AG04449 (cell line): ENCODE data around the gene SCFD1.

Experiments
- CTCF ChIA-PET: fragments of 350-600 bp; formaldehyde crosslinking; extraction: SDS; loops from one replicate; lab custom pipeline; 2021; ENCODE audit warnings: antibody characterized with exemption; lab: Yijun Ruan, JAX
- POLR2A ChIA-PET: fragments of 400-600, 350-600 bp; formaldehyde crosslinking; extraction: SDS; loops from one replicate; lab custom pipeline; 2020; ENCODE audit warnings: antibody characterized with exemption, inconsistent platforms; lab: Yijun Ruan, JAX
- DNase-seq: peaks from one replicate; pipeline ENCODE4 v3.0.0-alpha.2; 2010; ENCODE audit warnings: low read depth, low spot score
- H3K4me3 ChIP-seq: 2 replicates; pipeline ENCODE4 v1.5.1; 2011; ENCODE audit warnings: low read depth, mild to moderate bottlenecking, control low read depth, low read length
- TF ChIP-seq, protein P1 (sequence below): IDR thresholded peaks from one replicate; pipeline ENCODE4 v1.5.1; 2011; ENCODE audit warnings: mild to moderate bottlenecking, moderate library complexity, low read length, control low read depth, inconsistent platforms; ENCODE audit not compliant: insufficient read depth; ENCODE audit errors: missing control alignments

The SCFD1 gene

DNA sequence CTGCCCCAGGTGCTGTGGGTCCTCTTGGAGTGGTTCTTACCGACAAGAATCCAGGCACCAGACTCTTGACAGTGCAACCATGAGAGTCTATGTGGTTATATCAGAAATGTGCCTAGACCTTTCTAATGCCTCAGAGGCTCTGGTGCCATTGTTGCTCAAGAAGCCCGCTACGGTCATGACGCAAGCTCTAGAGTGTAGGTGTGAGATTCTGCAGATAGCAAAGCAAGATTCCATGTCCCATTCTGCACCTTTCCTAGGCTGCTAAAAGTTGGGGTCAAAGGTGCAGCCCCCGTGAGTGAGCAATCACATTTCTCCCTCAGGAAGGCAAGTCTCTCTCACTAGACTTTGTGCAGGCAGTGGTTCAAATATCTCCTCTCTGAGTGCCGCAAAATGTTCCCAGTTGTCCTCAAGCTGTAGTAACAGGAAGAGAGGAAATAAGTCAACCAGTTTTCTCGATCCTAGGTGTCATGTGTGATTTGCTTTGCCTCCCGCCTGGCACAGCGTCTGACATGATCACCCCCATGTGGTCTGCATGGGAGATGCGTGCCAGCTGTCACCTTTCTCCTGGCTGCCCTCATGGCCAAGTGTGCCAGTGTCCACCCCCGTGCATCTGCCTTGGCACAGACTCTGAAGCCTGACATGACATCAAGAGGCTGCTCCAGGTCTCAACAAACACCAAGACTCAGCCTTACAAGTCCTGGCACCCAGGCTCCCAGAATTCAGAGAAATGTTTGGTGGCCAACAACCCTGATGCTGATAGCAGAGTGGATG is 129.7 kb downstream of the SCFD1 start:
- POLR2A ChIA-PET: no interaction called here
- TF ChIP-seq, protein P1, sequence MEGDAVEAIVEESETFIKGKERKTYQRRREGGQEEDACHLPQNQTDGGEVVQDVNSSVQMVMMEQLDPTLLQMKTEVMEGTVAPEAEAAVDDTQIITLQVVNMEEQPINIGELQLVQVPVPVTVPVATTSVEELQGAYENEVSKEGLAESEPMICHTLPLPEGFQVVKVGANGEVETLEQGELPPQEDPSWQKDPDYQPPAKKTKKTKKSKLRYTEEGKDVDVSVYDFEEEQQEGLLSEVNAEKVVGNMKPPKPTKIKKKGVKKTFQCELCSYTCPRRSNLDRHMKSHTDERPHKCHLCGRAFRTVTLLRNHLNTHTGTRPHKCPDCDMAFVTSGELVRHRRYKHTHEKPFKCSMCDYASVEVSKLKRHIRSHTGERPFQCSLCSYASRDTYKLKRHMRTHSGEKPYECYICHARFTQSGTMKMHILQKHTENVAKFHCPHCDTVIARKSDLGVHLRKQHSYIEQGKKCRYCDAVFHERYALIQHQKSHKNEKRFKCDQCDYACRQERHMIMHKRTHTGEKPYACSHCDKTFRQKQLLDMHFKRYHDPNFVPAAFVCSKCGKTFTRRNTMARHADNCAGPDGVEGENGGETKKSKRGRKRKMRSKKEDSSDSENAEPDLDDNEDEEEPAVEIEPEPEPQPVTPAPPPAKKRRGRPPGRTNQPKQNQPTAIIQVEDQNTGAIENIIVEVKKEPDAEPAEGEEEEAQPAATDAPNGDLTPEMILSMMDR: no peak
- DNase-seq: no peak
- no peak overlapping the region for H3K4me3 ChIP-seq
- CTCF ChIA-PET: no interaction called here

DNA sequence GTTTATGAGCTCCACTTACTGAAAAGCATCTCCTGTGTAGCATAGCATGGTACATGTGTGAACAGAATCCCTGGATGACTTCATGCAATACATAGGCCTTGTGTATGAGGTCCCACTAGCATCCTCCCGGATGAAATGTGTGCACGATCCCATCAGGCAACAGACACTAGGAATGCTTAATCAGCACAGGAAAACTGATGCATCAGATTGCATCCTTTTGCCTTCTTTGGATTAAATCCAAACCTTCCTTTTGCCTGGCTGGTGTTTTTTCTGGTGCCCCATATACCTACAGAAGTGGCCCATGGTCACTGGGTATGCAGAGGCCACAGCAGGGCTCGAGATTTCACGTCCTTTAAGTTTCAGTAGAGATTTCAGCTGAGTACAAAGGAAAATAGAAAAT is 131.3 kb downstream of the SCFD1 start:
- DNase-seq: no peak
- TF ChIP-seq, protein P1: no peak
- H3K4me3 ChIP-seq: no peak overlapping the region
- ChIA-PET CTCF (no interaction called here), POLR2A (no interaction called here)

DNA sequence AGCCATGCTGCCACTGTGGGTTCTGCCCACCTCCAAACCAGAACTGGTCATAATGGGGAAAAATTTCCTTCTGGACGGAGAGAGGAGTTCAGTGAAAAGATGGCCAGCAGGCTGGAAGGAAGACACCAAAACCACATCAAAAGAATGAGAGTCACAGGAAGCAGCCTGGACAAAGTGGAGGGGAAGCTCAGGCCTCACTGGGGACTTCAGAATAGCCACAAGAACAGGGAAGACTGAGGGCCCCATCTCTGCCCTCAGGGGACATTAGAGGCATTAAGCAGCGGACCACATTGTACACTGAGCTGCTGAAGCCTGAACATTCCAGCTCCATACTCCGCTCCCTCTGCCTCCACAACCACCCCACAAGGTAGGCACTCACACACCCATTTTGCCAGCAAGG is 132.7 kb downstream of the SCFD1 start:
- no peak for DNase-seq
- CTCF ChIA-PET: no interaction called here
- no peak overlapping the region for H3K4me3 ChIP-seq

DNA sequence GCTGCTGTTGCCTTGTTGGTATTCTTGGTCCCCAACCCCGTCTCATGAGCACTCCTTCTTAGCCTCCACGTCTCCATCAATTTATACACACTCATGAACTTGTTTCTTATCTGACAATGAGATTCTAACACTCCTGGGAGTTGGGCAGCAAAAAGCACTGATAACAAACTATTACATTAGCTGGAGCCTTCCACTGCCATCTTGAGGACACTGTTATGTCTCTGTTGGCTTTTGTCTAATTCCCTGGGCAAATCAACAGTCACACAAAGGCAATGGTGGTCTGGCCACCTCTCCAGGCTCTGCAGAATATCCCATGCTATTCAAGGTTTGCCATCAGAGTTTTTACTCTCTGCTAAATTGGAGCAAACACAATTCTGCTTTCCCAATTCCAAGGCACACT is 134.5 kb downstream of the SCFD1 start:
- no peak for DNase-seq
- H3K4me3 ChIP-seq: no peak overlapping the region
- TF ChIP-seq, protein P1: no peak
- CTCF ChIA-PET: no interaction called here
- POLR2A ChIA-PET: no interaction called here

More for the DNA sequence above, 132.7 kb downstream of the SCFD1 start:
- POLR2A ChIA-PET: no interaction called here
- TF ChIP-seq, protein P1: no peak

DNA sequence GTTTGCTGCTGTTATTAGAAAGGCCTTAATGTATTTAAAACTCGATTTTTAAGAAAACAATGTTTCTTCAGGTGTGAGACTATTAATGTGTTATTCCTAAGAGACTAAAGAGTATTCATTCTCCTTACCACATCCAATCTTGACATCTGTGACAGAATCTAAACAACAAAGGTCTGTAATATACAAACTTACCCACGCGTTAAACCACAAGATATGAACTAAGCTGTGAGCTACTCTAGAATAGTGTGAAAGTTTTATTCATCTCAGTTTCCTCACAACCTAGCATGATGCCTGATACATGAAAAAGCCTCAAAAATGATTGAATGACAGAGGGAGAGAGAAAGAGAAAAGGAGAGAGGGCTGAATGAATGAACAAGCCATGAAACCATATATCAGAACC is 135.0 kb downstream of the SCFD1 start:
- TF ChIP-seq, protein P1: no peak
- ChIA-PET POLR2A (no interaction called here), CTCF (no interaction called here)
- no peak overlapping the region for H3K4me3 ChIP-seq
- DNase-seq: no peak

DNA sequence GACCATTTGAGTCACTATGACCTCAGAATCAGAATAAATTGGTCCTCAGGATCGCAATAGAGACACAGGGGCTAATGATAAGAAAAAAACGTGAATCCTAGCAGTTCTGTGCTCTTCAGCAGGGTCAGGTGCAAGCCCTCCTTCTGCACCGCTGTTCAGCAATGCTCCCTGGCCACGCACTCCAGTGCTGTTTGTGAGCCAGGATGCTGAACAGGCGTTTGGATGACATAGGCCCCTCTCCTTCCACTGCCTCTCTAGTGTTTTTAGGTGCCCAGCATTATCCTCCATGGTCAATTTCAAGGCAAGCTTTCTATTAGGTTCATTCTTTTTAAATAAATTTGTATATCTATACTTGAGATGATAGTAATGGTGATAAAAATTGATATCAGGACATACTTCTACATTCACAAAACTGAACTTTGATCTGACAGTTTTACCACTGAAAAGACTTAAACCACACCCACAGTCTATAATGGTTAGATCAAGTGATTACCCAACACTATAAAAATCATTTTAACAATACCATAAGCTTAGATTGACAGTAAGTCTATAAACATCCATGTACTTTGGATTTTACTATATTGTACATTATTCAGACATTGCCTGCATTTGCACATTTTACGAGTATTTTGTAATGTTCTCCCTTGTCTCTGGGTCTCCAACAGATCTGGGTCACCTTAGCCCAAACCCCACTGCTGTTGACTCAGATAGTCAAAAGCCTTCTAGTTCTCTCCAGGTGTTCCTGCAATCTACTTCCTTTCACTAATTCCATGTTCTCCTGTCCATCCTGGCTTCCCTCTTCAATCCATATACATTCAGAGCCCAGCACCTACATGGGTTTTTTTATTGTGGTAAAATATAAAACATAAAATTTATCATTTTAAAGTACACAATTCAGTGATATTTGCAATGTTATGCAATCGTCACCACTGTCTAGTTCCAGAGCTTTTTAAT is 137.3 kb downstream of the SCFD1 start:
- CTCF ChIA-PET: no interaction called here
- no peak for DNase-seq
- POLR2A ChIA-PET: no interaction called here
- TF ChIP-seq, protein P1: no peak
- H3K4me3 ChIP-seq: no peak overlapping the region
